Neuronal stem cell (in vitro differentiated cells): ENCODE data around the gene JAG2.

Experiments
- DNase-seq: peaks from one replicate; pipeline ENCODE4 v3.0.0-alpha.2; 2013; ENCODE audit warnings: low spot score
- H2AFZ ChIP-seq: one replicate; pipeline ENCODE4 v1.6.1; 2013; ENCODE audit warnings: mild to moderate bottlenecking, low read length, inconsistent platforms
- H2AK5ac ChIP-seq: 2 replicates; pipeline ENCODE4 v1.6.1; 2013; ENCODE audit warnings: low read depth, mild to moderate bottlenecking, inconsistent platforms, low read length, moderate library complexity, mixed read lengths
- H2BK120ac ChIP-seq: 2 replicates; pipeline ENCODE4 v1.6.1; 2013; ENCODE audit warnings: low read depth, mild to moderate bottlenecking, inconsistent platforms, low read length, moderate library complexity, mixed read lengths
- H2BK12ac ChIP-seq: one replicate; pipeline ENCODE4 v1.6.1; 2013; ENCODE audit warnings: low read length, inconsistent platforms
- H2BK15ac ChIP-seq: 2 replicates; pipeline ENCODE4 v1.6.1; 2013; ENCODE audit warnings: mild to moderate bottlenecking, low read length, inconsistent platforms, mixed read lengths
- H2BK5ac ChIP-seq: one replicate; pipeline ENCODE4 v1.6.1; 2013; ENCODE audit warnings: inconsistent platforms, mild to moderate bottlenecking, low read length, moderate library complexity
- H3K14ac ChIP-seq: one replicate; pipeline ENCODE4 v1.6.1; 2013; ENCODE audit warnings: low read length, inconsistent platforms
- H3K18ac ChIP-seq: 2 replicates; pipeline ENCODE4 v1.6.1; 2013; ENCODE audit warnings: low read length, inconsistent platforms
- H3K23ac ChIP-seq: 2 replicates; pipeline ENCODE4 v1.6.1; 2013; ENCODE audit warnings: low read depth, mild to moderate bottlenecking, mixed read lengths, low read length, inconsistent platforms; ENCODE audit not compliant: poor library complexity
- H3K27ac ChIP-seq: replicated peaks from 3 replicates; pipeline ENCODE4 v1.5.1; 2013; ENCODE audit warnings: low read length, inconsistent platforms
- H3K27me3 ChIP-seq, 3 experiments: 2 replicates each; pipeline ENCODE4 v1.6.1; 2013; ENCODE audit warnings: low read length in 3 of 3, mild to moderate bottlenecking in 2 of 3, inconsistent platforms in 1 of 3, low read depth in 1 of 3, mixed read lengths in 1 of 3, moderate library complexity in 1 of 3; ENCODE audit not compliant: control insufficient read depth in 3 of 3, insufficient read depth in 3 of 3
- H3K36me3 ChIP-seq, 2 donors: replicated peaks in 1 of 2; 2 replicates each; pipeline ENCODE4 v1.6.1; 2013; ENCODE audit warnings: low read length in 2 of 2; ENCODE audit not compliant: control insufficient read depth in 2 of 2, insufficient read depth in 2 of 2
- H3K4ac ChIP-seq: 2 replicates; pipeline ENCODE4 v1.6.1; 2013; ENCODE audit warnings: inconsistent platforms, mild to moderate bottlenecking, low read length, moderate library complexity
- H3K4me1 ChIP-seq, 2 donors: 1 replicate in 1 of 2; 2 replicates in 1 of 2; pipeline ENCODE4 v1.6.1; 2013; ENCODE audit warnings: low read length in 2 of 2, low read depth in 1 of 2; ENCODE audit not compliant: control insufficient read depth in 2 of 2, insufficient read depth in 1 of 2
- H3K4me2 ChIP-seq: one replicate; pipeline ENCODE4 v1.6.1; 2013; ENCODE audit warnings: mild to moderate bottlenecking, low read length, inconsistent platforms; ENCODE audit not compliant: insufficient read depth, poor library complexity, severe bottlenecking
- H3K4me3 ChIP-seq, 2 donors: 2 replicates each; pipeline ENCODE4 v1.5.1; 2013; ENCODE audit warnings: low read length in 2 of 2, mild to moderate bottlenecking in 2 of 2, inconsistent platforms in 1 of 2, moderate library complexity in 1 of 2
- H3K79me1 ChIP-seq: one replicate; pipeline ENCODE4 v1.6.1; 2013; ENCODE audit warnings: low read depth, mild to moderate bottlenecking, inconsistent platforms, low read length, moderate library complexity
- H3K9ac ChIP-seq: one replicate; pipeline ENCODE4 v1.6.1; 2013; ENCODE audit warnings: mild to moderate bottlenecking, low read depth, low read length, inconsistent platforms; ENCODE audit not compliant: poor library complexity
- H3K9me3 ChIP-seq, 2 donors: replicated peaks in 1 of 2; 2 replicates each; pipeline versions ENCODE3 to v1.6.1; 2013; ENCODE audit warnings: low read length in 2 of 2, mild to moderate bottlenecking in 2 of 2, inconsistent platforms in 1 of 2, low read depth in 1 of 2, mixed read lengths in 1 of 2, moderate library complexity in 1 of 2; ENCODE audit not compliant: control insufficient read depth in 2 of 2, insufficient read depth in 1 of 2
- H4K8ac ChIP-seq: one replicate; pipeline ENCODE4 v1.6.1; 2013; ENCODE audit warnings: low read depth, mild to moderate bottlenecking, inconsistent platforms, low read length, moderate library complexity
- H4K91ac ChIP-seq: one replicate; pipeline ENCODE4 v1.6.1; 2013; ENCODE audit warnings: low read length, low read depth, mild to moderate bottlenecking, inconsistent platforms; ENCODE audit not compliant: poor library complexity
- WGBS, 2 donors: extraction: QIAGEN DNeasy Blood & Tissue Kit; methylation state at CpG; one replicate each; pipeline ENCODE4 v1.1.7; 2013; ENCODE audit warnings: missing lambda C conversion rate in 2 of 2, mixed read lengths in 1 of 2; ENCODE audit not compliant: insufficient read length in 2 of 2, insufficient replicate concordance in 1 of 2; ENCODE audit errors: extremely low coverage in 2 of 2; 5-methylcytosine and 5-hydroxymethylcytosine counted together

JAG2 gene

DNA sequence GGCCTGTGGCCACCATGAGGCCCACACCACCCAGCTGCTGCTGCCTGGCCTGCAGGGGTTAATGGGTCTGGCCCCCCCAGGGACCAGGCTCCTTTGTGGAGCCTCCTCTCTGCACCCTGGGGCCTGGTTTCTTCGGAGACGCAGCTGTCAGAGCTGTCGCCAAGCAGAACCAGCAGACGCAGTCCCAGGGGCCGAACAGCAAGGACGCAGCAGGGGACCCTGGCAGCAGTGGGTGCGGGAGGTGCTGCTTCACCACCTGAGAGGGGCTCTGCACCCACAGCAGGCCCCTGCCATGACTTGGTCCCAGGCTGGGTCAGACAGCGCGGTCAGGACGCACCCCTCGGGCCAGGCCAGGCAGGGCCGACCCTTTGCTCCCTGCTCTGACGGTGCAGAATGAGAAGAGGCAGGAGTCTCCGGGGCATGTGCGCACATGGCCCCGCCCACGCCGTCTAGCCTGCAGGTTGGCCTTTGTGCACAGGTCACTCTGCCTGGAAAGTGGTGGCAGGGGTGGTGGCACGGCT lies 30.5 kb downstream of the JAG2 start:
- H3K4ac ChIP-seq, result peak overlapping the region; percentile 10
- no peak overlapping the region for H4K8ac ChIP-seq
- peak overlapping the region; percentile 57 for H3K18ac ChIP-seq
- peak overlapping the region; percentile 81 for H2AK5ac ChIP-seq
- peak overlapping the region; percentile 66 for H2BK5ac ChIP-seq
- no peak overlapping the region for H2BK120ac ChIP-seq
- H3K27ac ChIP-seq, result no peak overlapping the region
- H3K23ac ChIP-seq, result peak overlapping the region; percentile 20
- no peak overlapping the region for H3K9ac ChIP-seq
- no CpG with 5 or more reads among the region's 19 CpGs for WGBS, 2 donors
- H4K91ac ChIP-seq, result no peak overlapping the region
- no peak overlapping the region for H2AFZ ChIP-seq
- no peaks in the 10 kb centered on the region for H3K36me3 ChIP-seq
- no peak overlapping the region for H3K4me3 ChIP-seq
- peak overlapping the region; percentile 55 for H2BK15ac ChIP-seq
- no peaks in the 10 kb centered on the region for H3K4me1 ChIP-seq
- H3K14ac ChIP-seq, result peak overlapping the region; percentile 89
- peaks cover 15 to 16% of the 10 kb centered on the region in 2 donors for H3K9me3 ChIP-seq
- no peaks in the 10 kb centered on the region for H3K27me3 ChIP-seq
- DNase-seq, result no peak
- peak overlapping the region; percentile 22 for H2BK12ac ChIP-seq
- no peak overlapping the region for H3K4me2 ChIP-seq
- peaks cover 5% of the 10 kb centered on the region for H3K79me1 ChIP-seq

DNA sequence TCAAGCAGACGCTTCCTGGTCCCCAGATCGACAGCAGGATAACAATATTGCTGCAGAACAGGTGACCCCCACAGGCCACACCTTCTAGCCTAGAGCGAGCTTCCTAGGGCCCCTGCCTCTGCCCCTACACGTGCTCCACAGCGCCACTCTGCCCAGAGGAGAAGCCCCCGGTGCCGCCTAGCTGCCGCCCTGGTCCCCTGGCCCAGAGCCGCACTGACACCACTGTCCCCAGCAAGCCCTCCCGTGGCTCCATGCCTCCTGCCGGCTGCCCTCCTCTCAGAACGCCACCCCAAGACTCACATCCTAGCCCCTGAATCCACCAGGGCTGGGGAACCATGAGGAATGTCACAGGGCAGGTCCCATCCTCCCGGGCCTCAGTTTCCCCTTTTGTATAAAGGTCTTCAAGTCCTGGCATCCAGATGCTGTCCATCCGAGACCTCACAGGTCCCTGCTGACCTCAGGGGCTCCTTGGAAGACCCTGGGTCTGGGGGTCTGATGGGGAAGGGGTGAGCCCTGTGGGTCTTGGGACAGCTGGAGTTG lies 31.0 kb downstream of the JAG2 start:
- Histone ChIP-seq H3K23ac (no peak overlapping the region), H3K27me3 (no peaks in the 10 kb centered on the region), H3K9ac (peak overlapping the region; percentile 30), H3K14ac (peak overlapping the region; percentile 89), H3K4ac (no peak overlapping the region), H3K27ac (no peak overlapping the region), H2AFZ (no peak overlapping the region), H2BK120ac (no peak overlapping the region), H4K8ac (no peak overlapping the region), H2BK12ac (no peak overlapping the region), H2BK5ac (peak overlapping the region; percentile 66), H3K36me3 (no peaks in the 10 kb centered on the region), H4K91ac (no peak overlapping the region), H3K4me1 (no peaks in the 10 kb centered on the region), H2BK15ac (peak overlapping the region; percentile 75), H3K18ac (no peak overlapping the region), H3K9me3 (peaks cover 15 to 16% of the 10 kb centered on the region in 2 donors), H3K4me3 (no peak overlapping the region), H3K79me1 (peaks cover 5% of the 10 kb centered on the region), H2AK5ac (peak overlapping the region; percentile 81), H3K4me2 (no peak overlapping the region)
- no peak for DNase-seq
- WGBS, 2 donors, result no CpG with 5 or more reads among the region's 14 CpGs

DNA sequence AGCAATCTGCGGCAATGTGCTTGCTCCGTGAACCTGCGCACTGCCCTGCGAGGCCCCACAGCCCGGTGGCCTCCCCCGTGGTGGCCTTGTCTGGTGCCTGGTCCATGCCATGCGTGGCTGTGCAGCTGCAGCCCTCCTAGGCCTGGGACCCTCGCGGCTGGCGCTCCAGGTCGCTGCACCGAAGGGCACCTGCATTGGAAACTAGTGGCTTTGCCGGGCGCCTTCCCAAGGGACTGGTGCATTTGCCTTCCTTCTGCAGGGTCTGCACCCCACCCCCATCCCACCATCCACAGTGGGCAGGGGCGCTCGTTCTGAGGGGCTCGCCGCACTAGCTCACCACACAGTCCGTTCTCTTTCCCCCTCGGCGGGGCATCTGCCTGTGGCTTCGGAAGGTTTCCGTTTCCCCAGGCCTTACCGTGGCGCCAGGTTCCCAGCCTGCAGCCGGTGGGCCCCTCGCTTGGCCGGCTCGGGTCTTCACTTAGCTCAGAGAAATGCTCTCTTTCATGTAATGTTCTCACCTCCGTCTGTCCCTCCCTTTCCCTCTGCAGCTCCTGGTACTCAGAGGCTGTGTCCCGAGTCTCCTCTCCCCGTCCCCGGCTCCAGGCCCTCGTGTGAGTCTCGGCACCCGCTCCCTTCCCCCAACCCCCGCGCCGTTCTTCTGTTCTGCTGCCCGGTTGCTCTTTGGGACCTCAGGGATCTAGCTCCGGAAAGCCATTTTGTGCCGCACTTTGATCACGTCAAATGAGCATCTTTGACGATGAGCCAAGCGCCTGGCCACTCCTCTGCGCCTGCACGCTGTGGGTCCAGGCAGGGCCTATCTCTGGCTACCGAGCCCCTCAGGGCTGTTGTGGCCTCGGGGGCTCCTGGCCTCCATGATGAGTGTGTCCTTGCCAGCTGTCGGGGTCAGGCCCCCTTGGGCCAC lies 31.9 kb downstream of the JAG2 start:
- Histone ChIP-seq H3K9ac (no peak overlapping the region), H3K4me2 (no peak overlapping the region), H2BK15ac (no peak overlapping the region), H2BK120ac (no peak overlapping the region), H3K4me3 (no peak overlapping the region), H2BK5ac (no peak overlapping the region), H3K4me1 (no peaks in the 10 kb centered on the region), H3K27me3 (no peaks in the 10 kb centered on the region), H3K14ac (peak overlapping the region; percentile 47), H4K8ac (peak overlapping the region; percentile 82), H4K91ac (no peak overlapping the region), H2BK12ac (no peak overlapping the region), H3K27ac (no peak overlapping the region), H3K36me3 (no peaks in the 10 kb centered on the region), H3K9me3 (peaks cover 14 to 18% of the 10 kb centered on the region in 2 donors), H3K4ac (no peak overlapping the region), H2AFZ (peak overlapping the region; percentile 22), H2AK5ac (no peak overlapping the region), H3K18ac (peak overlapping the region; percentile 80), H3K23ac (peak overlapping the region; percentile 73), H3K79me1 (peaks cover under 1% of the 10 kb centered on the region)
- no CpG with 5 or more reads among the region's 50 CpGs for WGBS, 2 donors
- DNase-seq, result no peak
